OCI-LY1 (cell line): ENCODE data around the gene GALNT2.

Experiments
- EZH2 ChIP-seq: fragments of 200-600 bp; sonication (generic), shearing (Covaris generic); IDR thresholded peaks from 2 replicates; pipeline ENCODE4 v1.8.0; 2017; ENCODE audit warnings: borderline replicate concordance, mixed run types, mild to moderate bottlenecking, antibody characterized with exemption, low read length, moderate library complexity, mixed read lengths
- TF ChIP-seq, protein P1 (sequence below): fragments of 200-600 bp; sonication (generic), shearing (Covaris generic); IDR thresholded peaks from 2 replicates; pipeline ENCODE4 v1.5.1; 2017; ENCODE audit warnings: mild to moderate bottlenecking, antibody characterized with exemption, low read length, moderate library complexity, mixed read lengths

DNA sequence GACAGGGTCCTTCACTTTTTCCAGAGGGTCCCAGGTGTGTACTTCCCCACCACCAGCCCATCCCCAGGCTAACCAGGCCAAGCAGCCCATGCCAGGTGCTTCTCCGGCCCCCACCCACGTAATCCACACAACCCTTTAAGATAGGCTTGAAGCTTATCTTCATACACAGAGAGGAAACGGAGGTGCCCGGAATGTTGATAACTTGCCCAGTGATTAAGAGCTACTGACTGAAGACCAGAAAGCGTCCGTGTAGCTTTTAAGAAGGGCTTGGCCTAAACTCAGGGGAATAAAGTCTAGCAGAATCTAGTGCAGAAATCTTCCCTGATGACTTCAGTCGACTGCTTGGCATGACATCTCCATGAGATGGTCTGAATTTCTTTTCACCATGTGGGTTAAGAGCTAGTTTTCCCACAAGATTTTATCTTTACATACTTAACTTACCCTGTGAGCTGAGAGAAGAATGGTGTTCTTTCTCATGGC lies 138.7 kb downstream of the GALNT2 start:
- TF ChIP-seq, protein P1, sequence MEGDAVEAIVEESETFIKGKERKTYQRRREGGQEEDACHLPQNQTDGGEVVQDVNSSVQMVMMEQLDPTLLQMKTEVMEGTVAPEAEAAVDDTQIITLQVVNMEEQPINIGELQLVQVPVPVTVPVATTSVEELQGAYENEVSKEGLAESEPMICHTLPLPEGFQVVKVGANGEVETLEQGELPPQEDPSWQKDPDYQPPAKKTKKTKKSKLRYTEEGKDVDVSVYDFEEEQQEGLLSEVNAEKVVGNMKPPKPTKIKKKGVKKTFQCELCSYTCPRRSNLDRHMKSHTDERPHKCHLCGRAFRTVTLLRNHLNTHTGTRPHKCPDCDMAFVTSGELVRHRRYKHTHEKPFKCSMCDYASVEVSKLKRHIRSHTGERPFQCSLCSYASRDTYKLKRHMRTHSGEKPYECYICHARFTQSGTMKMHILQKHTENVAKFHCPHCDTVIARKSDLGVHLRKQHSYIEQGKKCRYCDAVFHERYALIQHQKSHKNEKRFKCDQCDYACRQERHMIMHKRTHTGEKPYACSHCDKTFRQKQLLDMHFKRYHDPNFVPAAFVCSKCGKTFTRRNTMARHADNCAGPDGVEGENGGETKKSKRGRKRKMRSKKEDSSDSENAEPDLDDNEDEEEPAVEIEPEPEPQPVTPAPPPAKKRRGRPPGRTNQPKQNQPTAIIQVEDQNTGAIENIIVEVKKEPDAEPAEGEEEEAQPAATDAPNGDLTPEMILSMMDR = no peak
- no peak for TF ChIP-seq EZH2
